BE2C (cell line): ENCODE measurements around the gene NPEPL1.

Source experiments
- DNase-seq: peaks from one replicate; pipeline ENCODE4 v3.0.0-alpha.2; 2020
- H3K27me3 ChIP-seq: fragments of 250-450 bp; sonication (Bioruptor Pico); 2 replicates; pipeline ENCODE4 v1.5.1; 2020; ENCODE audit warnings: mild to moderate bottlenecking
- H3K36me3 ChIP-seq: fragments of 250-450 bp; sonication (Bioruptor Pico); 2 replicates; pipeline ENCODE4 v1.5.1; 2020; ENCODE audit warnings: mild to moderate bottlenecking
- H3K4me1 ChIP-seq: fragments of 250-450 bp; sonication (Bioruptor Pico); 2 replicates; pipeline ENCODE4 v1.5.1; 2020
- H3K4me3 ChIP-seq: 2 replicates; pipeline ENCODE4 v1.5.1; 2011; ENCODE audit warnings: low read depth, low read length
- H3K9me3 ChIP-seq: fragments of 250-450 bp; sonication (Bioruptor Pico); 2 replicates; pipeline ENCODE4 v1.5.1; 2020
- TF ChIP-seq, protein P1 (sequence below): IDR thresholded peaks from 2 replicates; pipeline ENCODE4 v1.5.1; 2012; ENCODE audit warnings: mild to moderate bottlenecking, low read depth, low read length

The NPEPL1 gene

DNA sequence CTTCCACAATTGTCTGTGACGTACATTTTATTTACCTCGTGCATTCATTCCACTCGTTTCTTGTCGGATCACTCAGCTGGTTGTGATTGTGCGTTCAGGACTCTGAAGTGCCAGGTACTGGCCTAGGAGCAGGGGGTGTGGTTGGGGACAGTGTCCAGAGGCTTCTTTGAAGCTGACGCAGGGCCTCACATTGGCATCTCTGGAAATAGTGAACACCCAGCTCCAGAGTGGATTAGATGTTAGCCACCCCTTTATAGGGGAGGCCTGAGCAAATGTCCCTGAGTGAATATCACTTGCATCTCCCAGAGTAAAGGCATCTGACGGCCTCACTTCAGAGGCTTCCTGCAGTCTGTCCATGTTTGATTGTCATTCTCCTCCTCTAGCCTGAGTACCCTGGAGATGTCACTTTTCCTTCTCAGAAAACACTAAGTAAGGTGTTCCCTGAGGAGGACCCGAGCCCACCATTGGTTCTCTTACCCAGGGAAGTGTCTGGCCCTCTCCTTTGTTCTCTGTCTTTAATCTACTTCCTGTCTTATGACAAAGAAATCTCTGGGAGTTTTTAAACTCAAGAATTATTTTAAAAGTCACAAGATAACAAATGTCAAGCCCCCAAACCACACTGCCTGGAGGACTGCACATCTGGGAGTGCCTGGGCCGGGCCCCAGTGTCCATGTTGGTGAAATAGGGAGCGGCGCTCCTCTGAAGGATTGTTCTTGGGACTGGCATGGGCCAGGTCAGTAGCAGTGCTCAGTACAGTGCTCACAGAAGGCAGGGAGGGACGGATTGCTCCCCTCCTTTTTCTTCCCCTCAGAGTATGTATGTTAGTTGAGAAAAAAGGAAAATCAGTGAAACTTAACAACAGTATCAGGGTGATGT, 30.8 kb upstream of the NPEPL1 start:
- H3K4me3 ChIP-seq, result no peak overlapping the region
- H3K4me1 ChIP-seq, result peaks cover 7% of the 10 kb centered on the region
- no peak for DNase-seq
- TF ChIP-seq, protein P1, sequence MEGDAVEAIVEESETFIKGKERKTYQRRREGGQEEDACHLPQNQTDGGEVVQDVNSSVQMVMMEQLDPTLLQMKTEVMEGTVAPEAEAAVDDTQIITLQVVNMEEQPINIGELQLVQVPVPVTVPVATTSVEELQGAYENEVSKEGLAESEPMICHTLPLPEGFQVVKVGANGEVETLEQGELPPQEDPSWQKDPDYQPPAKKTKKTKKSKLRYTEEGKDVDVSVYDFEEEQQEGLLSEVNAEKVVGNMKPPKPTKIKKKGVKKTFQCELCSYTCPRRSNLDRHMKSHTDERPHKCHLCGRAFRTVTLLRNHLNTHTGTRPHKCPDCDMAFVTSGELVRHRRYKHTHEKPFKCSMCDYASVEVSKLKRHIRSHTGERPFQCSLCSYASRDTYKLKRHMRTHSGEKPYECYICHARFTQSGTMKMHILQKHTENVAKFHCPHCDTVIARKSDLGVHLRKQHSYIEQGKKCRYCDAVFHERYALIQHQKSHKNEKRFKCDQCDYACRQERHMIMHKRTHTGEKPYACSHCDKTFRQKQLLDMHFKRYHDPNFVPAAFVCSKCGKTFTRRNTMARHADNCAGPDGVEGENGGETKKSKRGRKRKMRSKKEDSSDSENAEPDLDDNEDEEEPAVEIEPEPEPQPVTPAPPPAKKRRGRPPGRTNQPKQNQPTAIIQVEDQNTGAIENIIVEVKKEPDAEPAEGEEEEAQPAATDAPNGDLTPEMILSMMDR, result no peak
- H3K9me3 ChIP-seq, result no peaks in the 10 kb centered on the region
- H3K27me3 ChIP-seq, result no peaks in the 10 kb centered on the region
- peaks cover 2% of the 10 kb centered on the region; the same call in 1 of the 2 replicates for H3K36me3 ChIP-seq

DNA sequence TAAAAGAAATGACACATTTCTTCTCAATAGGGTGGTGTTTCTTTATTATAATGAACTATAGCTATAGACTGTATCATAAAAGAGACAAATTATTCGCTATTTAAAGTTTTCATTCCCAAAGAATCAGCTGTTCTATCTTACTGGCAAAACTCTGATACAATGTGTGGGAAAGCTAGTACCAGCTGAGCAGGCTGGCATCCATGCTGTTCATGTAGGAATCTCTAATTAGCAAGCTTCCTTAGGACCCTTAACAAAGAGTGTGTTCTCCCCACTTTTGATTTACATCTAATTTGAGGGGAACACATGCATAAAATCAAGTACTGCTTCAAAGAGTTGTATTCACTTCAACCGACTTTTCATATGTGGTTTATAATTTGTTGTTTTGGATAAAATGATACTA, 28.3 kb upstream of the NPEPL1 start:
- TF ChIP-seq, protein P1, result no peak
- Histone ChIP-seq H3K9me3 (no peaks in the 10 kb centered on the region), H3K27me3 (no peaks in the 10 kb centered on the region), H3K36me3 (peaks cover 16% of the 10 kb centered on the region), H3K4me3 (no peak overlapping the region), H3K4me1 (peaks cover 3% of the 10 kb centered on the region)
- DNase-seq, result no peak

DNA sequence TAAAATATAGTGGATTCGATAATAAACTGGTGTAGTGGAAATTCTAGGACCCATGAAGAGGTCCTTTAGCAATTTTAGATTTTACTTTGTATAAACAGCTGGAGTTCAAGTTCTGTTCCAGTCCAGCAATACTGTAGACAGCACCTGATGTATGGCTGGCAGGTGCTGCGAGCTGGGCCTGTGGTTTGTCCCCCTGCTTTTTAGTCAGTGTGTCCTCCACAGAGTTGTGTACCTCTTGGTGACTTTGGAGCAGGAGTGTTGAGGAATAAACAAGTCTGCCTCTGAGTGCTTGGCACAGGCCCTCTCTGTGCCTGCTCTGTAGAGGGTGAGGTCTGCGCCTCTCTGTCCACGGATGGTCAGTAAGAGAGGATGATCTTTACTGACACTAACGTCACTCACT, 27.7 kb upstream of the NPEPL1 start:
- H3K4me1 ChIP-seq, result peaks cover 3% of the 10 kb centered on the region
- no peak for DNase-seq
- H3K27me3 ChIP-seq, result no peaks in the 10 kb centered on the region
- H3K9me3 ChIP-seq, result no peaks in the 10 kb centered on the region
- peaks cover 22% of the 10 kb centered on the region for H3K36me3 ChIP-seq
- H3K4me3 ChIP-seq, result no peak overlapping the region
- TF ChIP-seq, protein P1, result no peak

DNA sequence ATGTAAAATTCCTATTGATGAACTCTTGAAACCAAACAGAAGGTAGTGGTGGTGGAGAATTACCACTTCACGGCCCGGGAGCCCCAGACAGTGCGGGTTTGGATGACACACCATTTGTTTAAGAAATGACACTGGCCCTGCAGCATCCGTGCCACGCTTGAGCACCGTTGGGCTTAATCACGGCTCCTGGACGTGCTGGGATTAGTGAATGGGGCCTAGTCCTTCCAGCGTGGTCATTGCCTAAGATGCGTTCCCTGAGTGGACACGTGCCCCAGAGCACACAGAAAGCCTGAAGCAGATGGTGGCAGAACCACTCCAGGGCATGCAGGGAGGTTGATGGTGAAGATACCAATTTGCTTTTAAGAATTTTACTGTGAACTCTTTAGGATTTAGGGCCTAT, 27.0 kb upstream of the NPEPL1 start:
- no peak overlapping the region for H3K4me3 ChIP-seq
- no peaks in the 10 kb centered on the region for H3K27me3 ChIP-seq
- peak; percentile 38 for DNase-seq
- TF ChIP-seq, protein P1, result no peak
- peaks cover 3% of the 10 kb centered on the region for H3K4me1 ChIP-seq
- H3K9me3 ChIP-seq, result no peaks in the 10 kb centered on the region
- H3K36me3 ChIP-seq, result peaks cover 29% of the 10 kb centered on the region

DNA sequence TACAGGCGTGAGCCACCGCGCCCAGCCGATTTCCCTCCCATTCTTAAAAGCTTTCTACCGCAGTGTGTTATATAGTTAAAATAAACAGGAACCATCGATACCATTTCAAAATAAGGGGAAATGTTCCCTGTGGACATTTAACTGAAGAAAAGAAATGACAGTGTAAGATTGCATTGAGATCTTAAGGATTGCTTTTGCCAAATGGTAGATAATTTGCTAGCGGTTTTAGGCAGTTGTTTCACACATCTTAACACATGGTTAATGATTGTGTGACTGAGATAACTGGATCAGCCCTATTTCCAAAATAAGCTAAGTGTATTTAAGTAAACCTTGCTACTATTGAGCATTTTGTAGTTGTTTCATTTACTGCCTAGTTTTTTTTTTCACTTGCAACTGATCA, 25.9 kb upstream of the NPEPL1 start:
- H3K9me3 ChIP-seq, result no peaks in the 10 kb centered on the region
- H3K4me1 ChIP-seq, result peaks cover 3% of the 10 kb centered on the region
- peaks cover 29% of the 10 kb centered on the region for H3K36me3 ChIP-seq
- TF ChIP-seq, protein P1, result no peak
- no peak overlapping the region for H3K4me3 ChIP-seq
- no peaks in the 10 kb centered on the region for H3K27me3 ChIP-seq
- DNase-seq, result no peak

DNA sequence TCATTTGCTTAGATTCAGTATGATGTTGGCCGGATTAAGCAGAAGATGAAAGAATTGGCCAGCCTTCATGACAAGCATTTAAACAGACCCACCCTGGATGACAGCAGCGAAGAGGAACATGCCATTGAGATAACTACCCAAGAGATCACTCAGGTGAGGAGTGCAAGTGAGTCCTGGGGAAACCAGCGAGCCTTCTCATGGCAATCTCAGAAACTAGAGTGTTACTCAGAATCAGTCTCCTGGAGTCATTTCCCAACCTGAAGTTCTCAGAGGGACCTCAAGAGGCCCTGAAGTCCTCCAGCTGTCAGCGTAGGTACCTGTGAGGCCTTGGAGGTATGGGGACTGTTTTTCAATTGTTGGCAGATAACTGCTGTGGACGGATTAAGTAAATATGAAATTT, 24.6 kb upstream of the NPEPL1 start:
- Histone ChIP-seq H3K36me3 (peaks cover 29% of the 10 kb centered on the region), H3K4me3 (no peak overlapping the region), H3K9me3 (no peaks in the 10 kb centered on the region), H3K4me1 (peaks cover 3% of the 10 kb centered on the region), H3K27me3 (no peaks in the 10 kb centered on the region)
- TF ChIP-seq, protein P1, result no peak
- no peak for DNase-seq
